Skeletal muscle cell (primary cell): ENCODE data around the gene DPP6.
"Not testable (repeated sequence)": the region's sequence is repeated elsewhere in the genome, so short reads cannot be mapped to it uniquely, and the experiment has no call there.

Experiments
- DNase-seq: peaks from one replicate; pipeline ENCODE4 v3.0.0-alpha.2; 2010; ENCODE audit warnings: low read depth
- H3K4me3 ChIP-seq: 2 replicates; pipeline ENCODE4 v1.5.1; 2011; ENCODE audit warnings: low read depth, mild to moderate bottlenecking, control low read depth, low read length, moderate library complexity

DPP6 gene

GRCh38 chr7:154051643-154052529 is at the start of gene DPP6:
Gene DPP6 (plus strand): TSS chr7:154052398.
- not testable (repeated sequence) for DNase-seq, H3K4me3 ChIP-seq

DNA sequence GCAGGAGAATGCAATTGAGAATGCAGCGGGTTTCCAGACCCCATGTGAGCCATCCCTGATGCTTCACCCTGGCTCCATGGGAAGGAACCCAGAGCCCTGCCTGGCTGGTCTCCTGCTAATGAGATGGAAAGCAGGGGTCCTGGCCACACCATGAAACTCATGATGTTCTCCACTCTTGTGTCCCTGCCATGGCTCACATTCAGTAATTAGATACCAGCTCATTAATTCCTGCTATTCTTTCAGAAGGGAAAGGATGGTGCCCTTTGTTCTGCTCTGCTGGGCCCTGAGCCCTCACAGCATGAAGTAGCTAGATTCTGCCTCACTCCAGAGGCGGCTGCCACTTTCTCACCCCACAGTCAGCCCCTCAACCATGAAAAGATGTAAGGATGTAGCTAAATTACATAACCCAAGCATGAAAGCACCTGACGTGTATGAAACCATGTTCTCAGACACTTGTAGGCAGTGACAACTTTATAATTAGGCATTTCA is 42.7 kb upstream of the DPP6 start:
- H3K4me3 ChIP-seq, DNase-seq: not testable (repeated sequence)

DNA sequence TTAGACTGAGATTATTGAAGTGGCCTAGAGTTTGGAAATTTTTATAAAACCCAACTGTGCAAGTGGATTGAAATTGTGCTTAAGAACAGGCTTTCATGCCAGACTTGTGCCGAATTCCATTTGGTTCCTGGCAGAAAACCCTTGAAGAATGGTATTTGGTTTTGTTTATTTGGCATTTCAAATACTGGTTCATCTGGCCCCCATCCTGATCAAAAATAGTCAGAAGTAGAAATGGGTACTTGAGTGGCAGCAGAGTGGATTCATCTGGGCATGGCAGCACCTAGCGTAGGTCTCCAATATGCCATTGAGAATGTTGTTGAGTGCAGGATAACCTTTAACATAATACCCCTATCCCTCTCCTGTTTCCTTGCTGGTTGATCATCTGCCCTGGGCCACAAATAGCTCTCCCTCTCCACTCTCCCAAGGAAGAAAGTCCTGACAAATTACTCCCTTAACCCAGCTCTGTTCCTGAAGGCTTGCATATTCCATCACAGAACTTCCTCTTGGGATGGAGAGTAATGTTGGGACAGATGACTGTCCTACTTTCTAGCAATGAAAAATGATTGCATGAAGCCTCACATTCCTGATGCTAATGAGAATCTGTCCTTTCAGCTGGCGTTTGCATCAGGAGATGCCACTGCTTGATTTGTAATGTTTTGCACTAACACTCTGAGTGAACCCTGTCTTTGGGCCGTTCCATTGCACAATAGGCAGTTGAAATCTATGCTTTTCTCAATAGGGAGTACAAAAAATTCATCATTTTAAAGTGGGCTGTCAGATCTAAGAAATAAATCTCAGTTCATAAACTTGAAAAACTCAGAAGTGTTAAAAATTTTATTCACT is 41.3 kb upstream of the DPP6 start:
- not testable (repeated sequence) for H3K4me3 ChIP-seq

GRCh38 chr7:154012800-154013199 is 39.4 kb upstream of the DPP6 start:
- DNase-seq, H3K4me3 ChIP-seq: not testable (repeated sequence)

More for the DNA sequence above, 41.3 kb upstream of the DPP6 start:
- not testable (repeated sequence) for DNase-seq

DNA sequence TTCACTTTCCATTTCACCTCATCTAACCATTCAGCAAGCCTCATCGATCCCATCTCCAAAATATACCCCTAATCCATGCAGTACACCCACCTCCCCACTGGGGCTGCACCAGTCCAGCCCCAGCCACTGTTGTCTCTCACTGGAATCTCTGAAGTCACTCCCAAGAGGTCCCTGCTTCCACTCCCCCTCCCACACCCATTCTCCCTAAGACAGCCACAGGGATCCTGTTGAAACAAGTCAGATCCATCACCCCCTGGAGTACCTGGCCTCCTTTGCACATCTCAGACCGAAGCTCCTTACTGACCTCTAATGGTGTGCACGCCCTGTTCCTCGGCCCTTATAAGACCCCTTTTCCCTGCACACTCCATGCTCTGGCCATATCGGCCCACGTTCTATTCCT is 36.6 kb upstream of the DPP6 start:
- not testable (repeated sequence) for H3K4me3 ChIP-seq, DNase-seq

DNA sequence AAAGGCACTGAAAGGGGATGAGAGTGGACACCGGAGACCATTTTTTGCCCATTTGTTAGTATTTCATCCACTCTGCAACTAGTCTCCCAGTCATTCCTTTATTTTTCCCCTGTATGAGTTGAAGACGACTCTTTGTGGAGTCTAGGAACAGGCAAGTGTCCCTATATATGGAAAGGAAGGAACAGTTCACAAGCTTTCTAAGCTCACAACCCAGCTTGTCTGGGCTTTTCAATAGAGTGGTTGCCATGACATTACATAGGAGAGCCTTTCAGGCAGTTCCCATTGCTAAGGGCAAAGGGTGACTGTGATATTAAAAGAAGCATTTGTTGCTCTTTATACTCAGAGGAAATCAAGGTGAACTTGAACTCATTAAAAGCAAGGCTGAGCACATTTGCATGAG is 33.8 kb upstream of the DPP6 start:
- H3K4me3 ChIP-seq = not testable (repeated sequence)

DNA sequence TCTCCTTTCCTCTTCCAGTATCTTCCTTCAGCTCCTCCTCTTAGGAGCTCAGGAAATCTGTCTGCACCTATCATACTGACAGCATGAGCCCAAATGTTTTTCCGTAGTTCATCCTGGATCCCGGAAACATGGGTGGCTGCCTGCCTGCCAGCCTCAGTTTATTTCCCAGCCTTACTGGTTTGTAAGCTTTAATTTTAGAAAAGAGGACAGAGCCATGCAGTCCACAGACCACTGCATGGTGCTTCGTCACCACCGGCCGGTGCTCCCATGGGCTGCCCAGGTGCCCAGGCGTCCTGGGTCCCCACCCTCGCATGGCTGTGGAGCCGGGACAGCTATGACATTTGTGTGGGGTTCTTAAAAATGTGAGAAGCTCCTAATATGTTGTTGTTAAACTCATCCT is 24.4 kb upstream of the DPP6 start:
- H3K4me3 ChIP-seq, DNase-seq: not testable (repeated sequence)

More for the DNA sequence above, 33.8 kb upstream of the DPP6 start:
- not testable (repeated sequence) for DNase-seq

- not testable (repeated sequence) for H3K4me3 ChIP-seq
These were observed 21.6 kb upstream of the DPP6 start for GRCh38 chr7:154030476-154031080.

GRCh38 chr7:154039466-154040165 is 12.6 kb upstream of the DPP6 start:
- H3K4me3 ChIP-seq, DNase-seq: not testable (repeated sequence)

More at GRCh38 chr7:154030476-154031080, 21.6 kb upstream of the DPP6 start:
- not testable (repeated sequence) for DNase-seq

GRCh38 chr7:154050394-154050793 is 1.8 kb upstream of the DPP6 start:
- not testable (repeated sequence) for H3K4me3 ChIP-seq, DNase-seq

- H3K4me3 ChIP-seq, DNase-seq: not testable (repeated sequence)
These were observed 1.1 kb upstream of the DPP6 start for GRCh38 chr7:154051006-154051642.

DNA sequence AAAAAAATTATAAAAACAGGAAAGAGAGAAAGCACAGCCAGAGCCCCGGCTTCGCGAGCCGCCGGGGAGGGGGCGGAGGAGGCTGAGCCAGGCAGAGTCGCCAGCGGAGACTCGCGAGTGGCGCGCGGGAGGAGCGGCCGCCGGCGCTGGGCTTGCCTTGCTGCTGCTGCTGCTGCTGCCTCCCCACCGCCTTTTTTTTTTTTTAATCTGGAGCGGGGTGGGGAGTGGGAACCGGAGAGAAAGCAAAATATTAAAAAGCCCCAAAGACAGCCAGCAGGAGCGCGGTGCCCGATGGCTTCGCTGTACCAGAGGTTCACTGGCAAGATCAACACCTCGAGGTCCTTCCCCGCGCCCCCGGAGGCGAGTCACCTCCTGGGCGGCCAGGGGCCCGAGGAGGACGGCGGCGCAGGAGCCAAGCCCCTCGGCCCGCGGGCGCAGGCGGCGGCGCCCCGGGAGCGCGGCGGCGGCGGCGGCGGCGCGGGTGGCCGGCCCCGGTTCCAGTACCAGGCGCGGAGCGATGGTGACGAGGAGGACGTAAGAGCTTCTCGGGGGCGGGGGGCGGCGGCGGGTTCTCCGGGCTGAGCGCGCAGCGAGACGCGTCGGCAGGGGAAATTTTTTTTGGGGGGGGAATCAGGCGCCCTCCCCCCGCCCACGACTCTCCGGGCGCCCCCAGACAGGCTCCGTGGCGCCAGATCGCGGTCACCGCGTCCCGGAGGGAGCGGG is 493 bp downstream of the DPP6 start:
- not testable (repeated sequence) for DNase-seq, H3K4me3 ChIP-seq

GRCh38 chr7:154053466-154054312 is 1.5 kb downstream of the DPP6 start:
- DNase-seq, H3K4me3 ChIP-seq: not testable (repeated sequence)

GRCh38 chr7:154054664-154055063 is 2.5 kb downstream of the DPP6 start:
- H3K4me3 ChIP-seq, DNase-seq: not testable (repeated sequence)

DNA sequence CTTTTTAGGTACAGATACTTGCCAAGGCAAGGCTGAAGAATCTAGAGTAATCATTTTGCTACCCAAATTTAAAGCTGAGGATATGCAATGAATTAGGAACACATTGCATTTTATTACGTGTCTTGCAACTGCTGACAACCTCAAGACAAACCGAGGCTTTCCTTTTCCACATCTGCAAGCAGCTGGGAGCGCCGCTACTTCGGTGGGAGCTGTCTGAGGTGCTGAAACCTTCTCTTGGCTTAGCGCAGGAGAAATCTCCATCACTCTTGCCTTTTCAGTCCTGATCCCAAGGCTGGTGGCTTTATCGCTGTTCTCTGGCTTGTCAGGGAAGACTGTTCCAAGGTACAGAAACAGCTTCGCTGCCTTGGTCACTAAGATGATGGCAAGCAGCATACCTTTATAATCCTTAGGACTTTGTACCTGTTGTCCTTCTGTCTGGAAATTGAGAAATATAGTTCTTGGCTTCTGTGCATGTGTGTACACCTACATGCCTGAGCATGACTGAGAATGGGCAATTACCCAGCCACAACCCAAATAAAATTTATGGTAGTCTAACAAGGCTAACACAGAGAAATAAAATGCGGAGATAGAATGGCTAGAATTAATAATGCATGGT is 3.4 kb downstream of the DPP6 start:
- H3K4me3 ChIP-seq = not testable (repeated sequence)
- peak; percentile 8 for DNase-seq

DNA sequence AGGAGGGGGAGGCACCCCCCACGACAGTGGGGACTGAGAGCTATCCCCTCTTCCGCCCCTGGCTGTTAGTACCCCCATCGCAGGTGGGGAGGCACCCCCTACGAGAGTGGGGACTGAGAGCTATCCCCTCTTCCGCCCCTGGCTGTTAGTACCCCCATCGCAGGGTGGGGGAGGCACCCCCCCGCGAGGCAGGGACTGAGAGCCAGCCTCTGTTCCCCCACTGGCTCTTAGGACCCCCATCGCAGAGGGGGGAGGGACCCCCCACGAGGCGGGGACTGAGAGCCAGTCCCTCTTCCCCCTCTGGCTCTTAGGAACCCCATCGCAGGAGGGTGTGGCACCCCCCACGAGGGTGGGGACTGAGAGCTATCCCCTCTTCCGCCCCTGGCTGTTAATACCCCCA is 6.6 kb downstream of the DPP6 start:
- not testable (repeated sequence) for H3K4me3 ChIP-seq, DNase-seq

DNA sequence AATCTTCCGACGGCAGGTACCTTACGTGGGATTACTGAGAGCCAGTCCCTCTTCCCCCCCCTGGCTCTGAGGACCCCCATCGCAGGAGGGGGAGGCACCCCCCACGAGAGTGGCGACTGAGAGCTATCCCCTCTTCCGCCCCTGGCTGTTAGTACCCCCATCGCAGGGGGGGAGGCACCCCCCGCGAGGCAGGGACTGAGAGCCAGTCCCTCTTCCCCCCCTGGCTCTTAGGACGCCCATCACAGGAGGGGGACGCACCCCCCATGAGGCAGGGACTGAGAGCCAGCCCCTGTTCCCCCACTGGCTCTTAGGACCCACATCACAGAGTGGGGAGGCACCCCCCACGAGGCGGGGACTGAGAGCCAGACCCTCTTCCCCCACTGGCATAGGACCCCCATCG is 8.4 kb downstream of the DPP6 start:
- not testable (repeated sequence) for H3K4me3 ChIP-seq, DNase-seq
